HCT116 (cell line): Measurements from ENCODE around the gene ZNF619. TPM values are rescaled to one million over a fixed set of nuclear protein-coding genes. Genes with fewer than 3 reads are reported as not detected.

Experiments
- ATAC-seq: fragments of 200-7000 bp; cut with Tn5 transposase; 2 replicates; pipeline ENCODE4 v1.9.1; 2020; ENCODE audit warnings: mild to moderate bottlenecking, moderate library complexity
- BruUV-seq: library from RNA; stranded (reverse); fragments of 400-500 nt; replicated peaks from 2 replicates; lab custom pipeline; 2021; lab: Mats Ljungman, UMichigan
- CTCF ChIA-PET: fragments of 300-600 bp; sonication (Branson Sonifier 250); formaldehyde crosslinking; loops from one replicate; lab custom pipeline; 2021; ENCODE audit warnings: antibody characterized with exemption; lab: Charles Lee
- POLR2A ChIA-PET: fragments of 300-600, 350-600 bp; sonication (Branson Sonifier 250); formaldehyde crosslinking; loops from one replicate; lab custom pipeline; 2021; ENCODE audit warnings: antibody characterized with exemption; lab: Charles Lee
- RAD21 ChIA-PET, 2 experiments: fragments of 300-600 bp; sonication (Branson Sonifier 250); formaldehyde crosslinking; loops; one replicate each; lab custom pipeline; 2023; ENCODE audit warnings: low total read pairs in 2 of 2; ENCODE audit not compliant: uncharacterized antibody in 2 of 2, unreplicated experiment in 2 of 2, low non-redundant PET in 1 of 2; lab: Charles Lee
- DNase-seq: peaks from one replicate; pipeline ENCODE4 v3.0.0-alpha.2; 2010; ENCODE audit warnings: low read depth, low spot score
- H2AFZ ChIP-seq: fragments of 200-600 bp; shearing (Covaris generic), sonication (generic); 2 replicates; pipeline ENCODE4 v1.6.1; 2017; ENCODE audit warnings: low read depth, mixed run types, mixed read lengths, antibody characterized with exemption, low read length; ENCODE audit not compliant: poor library complexity, severe bottlenecking
- H3K27ac ChIP-seq: 2 replicates; pipeline ENCODE4 v1.5.1; 2012; ENCODE audit warnings: low read depth, low read length
- H3K27me3 ChIP-seq: fragments of 200-600 bp; sonication (generic); 2 replicates; pipeline ENCODE4 v1.6.1; 2016; ENCODE audit warnings: mixed run types, low read length, mixed read lengths; ENCODE audit not compliant: insufficient read depth
- H3K36me3 ChIP-seq, 2 experiments: fragments of 200-500 bp in 1 of 2; fragments of 200-600 bp in 1 of 2; sonication (Bioruptor generic) in 1 of 2; sonication (generic) in 1 of 2; 2 replicates each; pipeline versions ENCODE4 v1.5.1 to v1.6.1; 2014 to 2016; ENCODE audit warnings: low read length in 2 of 2, inconsistent platforms in 1 of 2, mixed read lengths in 1 of 2, mixed run types in 1 of 2; ENCODE audit not compliant: insufficient read depth in 2 of 2, control insufficient read depth in 1 of 2
- H3K4me1 ChIP-seq, 2 experiments: fragments of 200-600 bp in 1 of 2; sonication (generic) in 1 of 2; 2 replicates each; pipeline versions ENCODE4 v1.5.1 to v1.6.1; 2012 to 2017; ENCODE audit warnings: low read length in 2 of 2, inconsistent platforms in 1 of 2, mild to moderate bottlenecking in 1 of 2, mixed read lengths in 1 of 2, mixed run types in 1 of 2, moderate library complexity in 1 of 2; ENCODE audit not compliant: insufficient read depth in 2 of 2, control insufficient read depth in 1 of 2
- H3K4me2 ChIP-seq: fragments of 200-600 bp; sonication (generic); 2 replicates; pipeline ENCODE4 v1.6.1; 2017; ENCODE audit warnings: mixed run types, low read length, mixed read lengths
- H3K4me3 ChIP-seq, 2 experiments: fragments of 200-600 bp in 1 of 2; sonication (generic) in 1 of 2; replicated peaks in 1 of 2; 2 replicates each; pipeline ENCODE4 v1.5.1; 2011 to 2016; ENCODE audit warnings: low read length in 2 of 2, control low read depth in 1 of 2, low read depth in 1 of 2, mild to moderate bottlenecking in 1 of 2, mixed read lengths in 1 of 2, mixed run types in 1 of 2
- H3K79me2 ChIP-seq: fragments of 200-600 bp; sonication (generic); 2 replicates; pipeline ENCODE4 v1.6.1; 2017; ENCODE audit warnings: mild to moderate bottlenecking, mixed run types, low read length, moderate library complexity, mixed read lengths; ENCODE audit not compliant: insufficient read depth
- H3K9ac ChIP-seq: fragments of 200-600 bp; sonication (generic); 2 replicates; pipeline ENCODE4 v1.6.1; 2016; ENCODE audit warnings: low read length, mixed read lengths
- H3K9me2 ChIP-seq: fragments of 200-600 bp; sonication (generic), shearing (Covaris generic); 2 replicates; pipeline ENCODE4 v1.6.1; 2017; ENCODE audit warnings: mixed run types, mild to moderate bottlenecking, moderate library complexity; ENCODE audit not compliant: insufficient read depth
- H3K9me3 ChIP-seq, 2 experiments: fragments of 200-500 bp in 1 of 2; fragments of 200-600 bp in 1 of 2; sonication (Bioruptor generic) in 1 of 2; sonication (generic) in 1 of 2; 2 replicates each; pipeline ENCODE4 v1.6.1; 2014 to 2017; ENCODE audit warnings: low read length in 2 of 2, mixed read lengths in 2 of 2, inconsistent platforms in 1 of 2, low read depth in 1 of 2, mild to moderate bottlenecking in 1 of 2, mixed run types in 1 of 2, moderate library complexity in 1 of 2; ENCODE audit not compliant: control insufficient read depth in 1 of 2, insufficient read depth in 1 of 2
- H4K20me1 ChIP-seq: fragments of 200-600 bp; sonication (generic), shearing (Covaris generic); 2 replicates; pipeline ENCODE4 v1.6.1; 2017; ENCODE audit warnings: mixed run types, mild to moderate bottlenecking, moderate library complexity; ENCODE audit not compliant: insufficient read depth
- CBX3 ChIP-seq: IDR thresholded peaks from 2 replicates; pipeline ENCODE4 v1.6.1; 2012; ENCODE audit warnings: low read depth
- CEBPB ChIP-seq: IDR thresholded peaks from 2 replicates; pipeline ENCODE4 v1.6.1; 2012; ENCODE audit warnings: low read depth
- EGR1 ChIP-seq: IDR thresholded peaks from 2 replicates; pipeline ENCODE4 v1.6.1; 2012; ENCODE audit warnings: low read depth
- ELF1 ChIP-seq: IDR thresholded peaks from 2 replicates; pipeline ENCODE4 v1.6.1; 2012; ENCODE audit warnings: low read depth, borderline replicate concordance
- EZH2 ChIP-seq: fragments of 200-600 bp; sonication (generic); IDR thresholded peaks from 2 replicates; pipeline ENCODE4 v1.6.1; 2017; ENCODE audit warnings: antibody characterized with exemption, mixed run types
- FOSL1 ChIP-seq: IDR thresholded peaks from 2 replicates; pipeline ENCODE4 v1.6.1; 2012; ENCODE audit warnings: low read depth
- MAX ChIP-seq: IDR thresholded peaks from 2 replicates; pipeline ENCODE4 v1.6.1; 2012
- POLR2A ChIP-seq: IDR thresholded peaks from 2 replicates; pipeline ENCODE4 v1.7.0; 2011; ENCODE audit warnings: borderline replicate concordance; ENCODE audit not compliant: insufficient read depth, insufficient read length; ENCODE audit errors: extremely low read depth
- POLR2AphosphoS5 ChIP-seq: IDR thresholded peaks from 2 replicates; pipeline ENCODE4 v1.6.1; 2011; ENCODE audit warnings: mild to moderate bottlenecking, low read depth, low read length, moderate library complexity
- RAD21 ChIP-seq: IDR thresholded peaks from 2 replicates; pipeline ENCODE4 v1.6.1; 2012; ENCODE audit warnings: low read depth, mild to moderate bottlenecking
- SIN3A ChIP-seq: IDR thresholded peaks from 2 replicates; pipeline ENCODE4 v1.6.1; 2012; ENCODE audit warnings: low read depth
- SP1 ChIP-seq: IDR thresholded peaks from 2 replicates; pipeline ENCODE4 v1.6.1; 2012; ENCODE audit warnings: low read depth
- SRF ChIP-seq: IDR thresholded peaks from 2 replicates; pipeline ENCODE4 v1.6.1; 2012; ENCODE audit warnings: low read depth
- TCF7L2 ChIP-seq: IDR thresholded peaks from 2 replicates; pipeline ENCODE4 v1.7.0; 2011; ENCODE audit warnings: borderline replicate concordance, inconsistent platforms; ENCODE audit not compliant: insufficient read depth, insufficient read length; ENCODE audit errors: extremely low read depth
- YY1 ChIP-seq: IDR thresholded peaks from 2 replicates; pipeline ENCODE4 v1.6.1; 2011; ENCODE audit warnings: low read length, low read depth, moderate library complexity, mild to moderate bottlenecking; ENCODE audit not compliant: insufficient replicate concordance; ENCODE audit errors: extremely low read depth
- ZBTB33 ChIP-seq: IDR thresholded peaks from 2 replicates; pipeline ENCODE4 v1.6.1; 2011; ENCODE audit warnings: mild to moderate bottlenecking, low read length, moderate library complexity; ENCODE audit not compliant: insufficient replicate concordance; ENCODE audit errors: extremely low read depth
- ZFX ChIP-seq: fragments of 450-650 bp; IDR thresholded peaks from 2 replicates; pipeline ENCODE4 v1.6.1; 2017
- ZNF274 ChIP-seq: fragments of 200-500 bp; sonication (Bioruptor generic); IDR thresholded peaks from 2 replicates; pipeline ENCODE4 v1.6.1; 2014; ENCODE audit warnings: mild to moderate bottlenecking, low read depth, low read length, inconsistent platforms
- intact Hi-C: fragments of 100-400 bp; cut with micrococcal nuclease; formaldehyde crosslinking; loops from 2 replicates; pipeline ENCODE4 v1.10.0; 2022
- total RNA-seq: library from RNA; stranded (reverse); gene quantifications from one replicate; pipeline ENCODE4 v1.2.1, GENCODE V29; 2021; ENCODE audit not compliant: unreplicated experiment
- TF ChIP-seq, protein P1 (sequence below): IDR thresholded peaks from 2 replicates; pipeline ENCODE4 v1.6.1; 2012; ENCODE audit warnings: low read depth

ZNF619 gene
- total RNA-seq, 1 experiment from 2014 or later, result 7.3 TPM

GRCh38 chr3:40456940-40457823, 19.7 kb upstream of the ZNF619 start, which contains the start of gene RPL14:
RPL14 (plus strand) TSS chr3:40457339; CDS start chr3:40457472, 133 bp downstream.
- ChIA-PET POLR2A (interaction anchor here (0.6 to 1.5 kb wide), 7 partner anchors 20 to 248 kb away, joined by 3 to 9 read pairs (median 4); partner anchors contain the start of genes ZNF619, ZNF620 and ZNF621), RAD21 (no interaction called here), CTCF (interaction anchor here (1.2 kb wide), 1 partner anchor 124 kb away, joined by 4 read pairs; no protein-coding TSS in a partner anchor)
- H3K4me3 ChIP-seq, result peak within 1 kb of the TSS; percentile 70 to 90
- no peak within 1 kb of the TSS for H2AFZ ChIP-seq
- no TSS peak for BruUV-seq
- ATAC-seq, result peak; percentile 76
- H3K9me2 ChIP-seq, result no peaks in the 10 kb centered on the region
- H3K4me2 ChIP-seq, result peak within 1 kb of the TSS; percentile 92
- H4K20me1 ChIP-seq, result peaks cover 29% of the 10 kb centered on the region; the same call in 1 of the 2 replicates
- peaks cover 57% of the 10 kb centered on the region for H3K79me2 ChIP-seq
- peak within 1 kb of the TSS; percentile 87 for H3K27ac ChIP-seq
- no peaks in the 10 kb centered on the region for H3K9me3 ChIP-seq
- DNase-seq, result peak; percentile 87
- peaks cover 39 to 40% of the 10 kb centered on the region in 2 experiments for H3K36me3 ChIP-seq
- intact Hi-C loops, result no loop called here
- H3K9ac ChIP-seq, result peak within 1 kb of the TSS; percentile 97
- peaks cover 12 to 28% of the 10 kb centered on the region in 2 experiments; a peak in 3 of 4 replicates for H3K4me1 ChIP-seq
- no peaks in the 10 kb centered on the region for H3K27me3 ChIP-seq
- TF ChIP-seq ZNF274 (no peak), POLR2AphosphoS5 (peak; percentile 99), RAD21 (no peak), TCF7L2 (no peak), POLR2A (peak; percentile 94), EGR1 (no peak), FOSL1 (no peak), ELF1 (no peak), MAX (peak; percentile 96), ZFX (peak; percentile 98), YY1 (peak; percentile 97), SRF (no peak), CBX3 (no peak), SIN3A (peak; percentile 93), ZBTB33 (no peak), EZH2 (no peak), CEBPB (no peak), SP1 (peak; percentile 82)
- TF ChIP-seq, protein P1, sequence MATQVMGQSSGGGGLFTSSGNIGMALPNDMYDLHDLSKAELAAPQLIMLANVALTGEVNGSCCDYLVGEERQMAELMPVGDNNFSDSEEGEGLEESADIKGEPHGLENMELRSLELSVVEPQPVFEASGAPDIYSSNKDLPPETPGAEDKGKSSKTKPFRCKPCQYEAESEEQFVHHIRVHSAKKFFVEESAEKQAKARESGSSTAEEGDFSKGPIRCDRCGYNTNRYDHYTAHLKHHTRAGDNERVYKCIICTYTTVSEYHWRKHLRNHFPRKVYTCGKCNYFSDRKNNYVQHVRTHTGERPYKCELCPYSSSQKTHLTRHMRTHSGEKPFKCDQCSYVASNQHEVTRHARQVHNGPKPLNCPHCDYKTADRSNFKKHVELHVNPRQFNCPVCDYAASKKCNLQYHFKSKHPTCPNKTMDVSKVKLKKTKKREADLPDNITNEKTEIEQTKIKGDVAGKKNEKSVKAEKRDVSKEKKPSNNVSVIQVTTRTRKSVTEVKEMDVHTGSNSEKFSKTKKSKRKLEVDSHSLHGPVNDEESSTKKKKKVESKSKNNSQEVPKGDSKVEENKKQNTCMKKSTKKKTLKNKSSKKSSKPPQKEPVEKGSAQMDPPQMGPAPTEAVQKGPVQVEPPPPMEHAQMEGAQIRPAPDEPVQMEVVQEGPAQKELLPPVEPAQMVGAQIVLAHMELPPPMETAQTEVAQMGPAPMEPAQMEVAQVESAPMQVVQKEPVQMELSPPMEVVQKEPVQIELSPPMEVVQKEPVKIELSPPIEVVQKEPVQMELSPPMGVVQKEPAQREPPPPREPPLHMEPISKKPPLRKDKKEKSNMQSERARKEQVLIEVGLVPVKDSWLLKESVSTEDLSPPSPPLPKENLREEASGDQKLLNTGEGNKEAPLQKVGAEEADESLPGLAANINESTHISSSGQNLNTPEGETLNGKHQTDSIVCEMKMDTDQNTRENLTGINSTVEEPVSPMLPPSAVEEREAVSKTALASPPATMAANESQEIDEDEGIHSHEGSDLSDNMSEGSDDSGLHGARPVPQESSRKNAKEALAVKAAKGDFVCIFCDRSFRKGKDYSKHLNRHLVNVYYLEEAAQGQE, result no peak
